SIG-M5 (cell line): ENCODE data around the gene NAV1.
"Not testable (repeated sequence)": the region's sequence is repeated elsewhere in the genome, so short reads cannot be mapped to it uniquely, and the experiment has no call there.

ENCODE experiments used
- DNase-seq: peaks from one replicate; lab custom pipeline; 2025; lab: John Stamatoyannopoulos, UW

Gene NAV1

GRCh38 chr1:201504799-201505502, 34.0 kb upstream of the NAV1 start:
- DNase-seq, result no peak

GRCh38 chr1:201505503-201505890, 33.4 kb upstream of the NAV1 start:
- no peak for DNase-seq

- no peak for DNase-seq
These were observed 32.8 kb upstream of the NAV1 start for GRCh38 chr1:201506092-201506491.

GRCh38 chr1:201506557-201507359, 32.2 kb upstream of the NAV1 start, which contains the start of gene CSRP1:
Gene CSRP1, minus strand, starts transcription at chr1:201507123. Its CDS starts 10,820 bp downstream, at chr1:201496303.
- no peak for DNase-seq

- no peak for DNase-seq
These were observed 31.6 kb upstream of the NAV1 start for GRCh38 chr1:201507360-201507675.

GRCh38 chr1:201508809-201509208, 30.1 kb upstream of the NAV1 start:
- DNase-seq, result no peak

- no peak for DNase-seq
These were observed 29.1 kb upstream of the NAV1 start for GRCh38 chr1:201509601-201510374.

GRCh38 chr1:201510734-201511133, 28.2 kb upstream of the NAV1 start:
- no peak for DNase-seq

GRCh38 chr1:201511396-201511940, 27.5 kb upstream of the NAV1 start:
- no peak for DNase-seq

GRCh38 chr1:201511941-201512539, 26.9 kb upstream of the NAV1 start:
- no peak for DNase-seq

GRCh38 chr1:201513498-201514243, 25.3 kb upstream of the NAV1 start:
- no peak for DNase-seq

- DNase-seq, result no peak
These were observed 24.5 kb upstream of the NAV1 start for GRCh38 chr1:201514466-201514865.

- DNase-seq, result no peak
These were observed 23.7 kb upstream of the NAV1 start for GRCh38 chr1:201515062-201515750.

GRCh38 chr1:201515895-201516294, 23.0 kb upstream of the NAV1 start:
- DNase-seq, result no peak

- DNase-seq, result no peak
These were observed 22.3 kb upstream of the NAV1 start for GRCh38 chr1:201516511-201517127.

- no peak for DNase-seq
These were observed 21.3 kb upstream of the NAV1 start for GRCh38 chr1:201517631-201518030.

GRCh38 chr1:201518071-201518470, 20.9 kb upstream of the NAV1 start:
- DNase-seq, result no peak

- DNase-seq, result not testable (repeated sequence)
These were observed 18.8 kb upstream of the NAV1 start for GRCh38 chr1:201520046-201520575.

GRCh38 chr1:201525193-201525778, 13.6 kb upstream of the NAV1 start:
- DNase-seq, result no peak

GRCh38 chr1:201527879-201528278, 11.0 kb upstream of the NAV1 start:
- DNase-seq, result no peak
